Measurements from ENCODE around the gene SEPTIN5. TPM values are rescaled to one million over a fixed set of nuclear protein-coding genes. Genes with fewer than 3 reads are reported as not detected.
"Not testable (repeated sequence)": the region's sequence is repeated elsewhere in the genome, so short reads cannot be mapped to it uniquely, and the experiment has no call there.

SEPTIN5 gene
- total RNA-seq, 2 donors from 2014 or later: 22.9 to 29.8 TPM

DNA sequence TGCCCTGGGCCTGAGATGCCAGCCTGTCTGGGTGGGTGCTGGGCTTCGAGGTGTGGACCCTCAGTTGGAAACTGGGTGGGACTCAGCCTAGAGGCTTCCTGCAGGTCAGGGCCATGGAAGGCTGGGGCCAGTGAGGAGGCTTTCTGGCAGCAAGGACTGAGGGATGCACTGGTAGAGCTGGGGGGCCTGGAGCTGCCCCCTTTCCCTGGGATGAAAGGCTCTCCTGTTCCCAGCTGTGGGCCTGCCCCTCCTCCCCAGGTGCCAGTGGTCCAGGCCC, 2.5 kb downstream of the SEPTIN5 start:
- no peak for DNase-seq (ENCODE audit: low spot score)
- intact Hi-C loops (cut with DNase I): loop anchor here in 1 of 2 donors (5.0 kb wide), 1 partner anchor 34 kb away; no protein-coding TSS in a partner anchor

GRCh38 chr22:19717181-19717580, 2.9 kb downstream of the SEPTIN5 start:
- no peak for DNase-seq (ENCODE audit: low spot score)
- intact Hi-C loops (cut with DNase I): loop anchor here in 1 of 2 donors (5.0 kb wide), 1 partner anchor 35 kb away; no protein-coding TSS in a partner anchor

DNA sequence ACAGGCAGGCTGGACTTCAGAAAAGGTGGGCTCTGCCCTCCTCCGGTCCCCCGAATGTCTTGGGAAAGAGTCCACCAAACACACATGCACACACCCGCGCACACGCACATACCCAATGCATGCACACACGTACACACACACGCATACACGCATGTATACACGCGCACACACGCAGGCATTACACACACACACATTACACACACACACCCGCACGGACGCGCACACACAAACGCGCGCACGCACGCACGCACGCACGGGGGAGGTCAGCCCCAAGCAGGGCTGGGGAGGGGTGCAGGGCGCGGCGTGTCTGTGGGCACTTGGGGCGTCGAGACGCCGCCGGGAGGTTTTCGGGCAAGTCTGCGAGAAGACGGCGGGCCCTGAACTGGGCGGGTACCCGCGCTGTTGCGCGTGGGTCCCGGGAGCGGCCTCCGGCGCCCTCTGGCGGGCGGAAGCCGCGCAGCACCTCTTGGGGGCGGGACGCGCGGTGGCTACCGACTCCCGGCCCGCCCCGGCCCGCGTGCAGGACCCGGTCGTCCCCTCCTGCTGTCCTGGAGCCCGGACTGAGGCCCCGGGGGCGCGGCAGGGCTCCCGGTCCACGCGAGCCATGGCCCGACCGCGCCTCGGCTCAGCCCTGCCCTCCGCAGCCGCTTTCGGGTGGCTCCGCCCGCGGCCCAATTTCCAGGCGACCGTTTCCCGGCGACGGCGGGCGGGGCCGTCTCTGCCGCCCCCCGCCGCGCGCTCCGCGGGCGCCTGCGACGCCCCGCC, 3.6 kb downstream of the SEPTIN5 start:
- DNase-seq (ENCODE audit: low spot score): peak; percentile 95
- intact Hi-C loops (cut with DNase I): loop anchor here in 1 of 2 donors (5.0 kb wide), 1 partner anchor 36 kb away; no protein-coding TSS in a partner anchor

DNA sequence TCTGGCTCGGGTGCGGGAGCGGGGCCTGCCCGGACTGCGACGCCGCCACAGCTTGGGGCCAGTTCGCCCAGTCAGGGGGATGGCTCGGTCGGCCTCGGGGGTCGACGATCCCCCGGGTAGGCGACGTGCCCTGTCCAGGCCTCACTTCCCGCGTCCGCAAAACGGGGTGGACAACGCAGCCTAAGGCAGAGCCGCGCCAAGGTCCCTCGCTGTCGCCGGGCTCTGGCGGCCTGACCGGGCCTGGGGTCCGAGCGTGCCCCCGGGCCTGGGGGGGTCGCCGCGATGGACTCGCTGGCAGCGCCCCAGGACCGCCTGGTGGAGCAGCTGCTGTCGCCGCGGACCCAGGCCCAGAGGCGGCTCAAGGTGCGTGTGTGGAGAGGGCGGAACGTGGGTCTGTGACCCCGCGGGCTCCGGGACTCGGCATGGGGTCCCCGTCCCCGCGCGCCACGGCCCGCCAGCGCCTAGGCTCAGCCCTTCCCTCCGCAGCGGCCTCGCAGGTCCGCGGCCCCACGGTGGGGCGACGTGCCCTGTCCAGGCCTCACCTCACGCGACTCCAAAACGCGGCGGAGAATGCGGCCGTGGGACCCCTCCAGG, 4.2 kb downstream of the SEPTIN5 start:
- intact Hi-C loops (cut with DNase I): loop anchor here in 1 of 2 donors (5.0 kb wide), 1 partner anchor 36 kb away; no protein-coding TSS in a partner anchor
- DNase-seq (ENCODE audit: low spot score): no peak

- intact Hi-C loops (cut with DNase I): loop anchor here in 1 of 2 donors (5.0 kb wide), 1 partner anchor 37 kb away; no protein-coding TSS in a partner anchor
These were observed 4.8 kb downstream of the SEPTIN5 start for GRCh38 chr22:19719050-19719482.

GRCh38 chr22:19719488-19720021, 5.3 kb downstream of the SEPTIN5 start:
- no peak for DNase-seq (ENCODE audit: low spot score)
- intact Hi-C loops (cut with DNase I): loop anchor here in 1 of 2 donors (5.0 kb wide), 1 partner anchor 37 kb away; no protein-coding TSS in a partner anchor

More at GRCh38 chr22:19719050-19719482, 4.8 kb downstream of the SEPTIN5 start:
- DNase-seq (ENCODE audit: low spot score): no peak

GRCh38 chr22:19720150-19720827, 6.0 kb downstream of the SEPTIN5 start:
- DNase-seq (ENCODE audit: low spot score): no peak
- intact Hi-C loops (cut with DNase I): no loop called here

- no peak for DNase-seq (ENCODE audit: low spot score)
- intact Hi-C loops (cut with DNase I): no loop called here
These were observed 6.7 kb downstream of the SEPTIN5 start for GRCh38 chr22:19720999-19721329.

DNA sequence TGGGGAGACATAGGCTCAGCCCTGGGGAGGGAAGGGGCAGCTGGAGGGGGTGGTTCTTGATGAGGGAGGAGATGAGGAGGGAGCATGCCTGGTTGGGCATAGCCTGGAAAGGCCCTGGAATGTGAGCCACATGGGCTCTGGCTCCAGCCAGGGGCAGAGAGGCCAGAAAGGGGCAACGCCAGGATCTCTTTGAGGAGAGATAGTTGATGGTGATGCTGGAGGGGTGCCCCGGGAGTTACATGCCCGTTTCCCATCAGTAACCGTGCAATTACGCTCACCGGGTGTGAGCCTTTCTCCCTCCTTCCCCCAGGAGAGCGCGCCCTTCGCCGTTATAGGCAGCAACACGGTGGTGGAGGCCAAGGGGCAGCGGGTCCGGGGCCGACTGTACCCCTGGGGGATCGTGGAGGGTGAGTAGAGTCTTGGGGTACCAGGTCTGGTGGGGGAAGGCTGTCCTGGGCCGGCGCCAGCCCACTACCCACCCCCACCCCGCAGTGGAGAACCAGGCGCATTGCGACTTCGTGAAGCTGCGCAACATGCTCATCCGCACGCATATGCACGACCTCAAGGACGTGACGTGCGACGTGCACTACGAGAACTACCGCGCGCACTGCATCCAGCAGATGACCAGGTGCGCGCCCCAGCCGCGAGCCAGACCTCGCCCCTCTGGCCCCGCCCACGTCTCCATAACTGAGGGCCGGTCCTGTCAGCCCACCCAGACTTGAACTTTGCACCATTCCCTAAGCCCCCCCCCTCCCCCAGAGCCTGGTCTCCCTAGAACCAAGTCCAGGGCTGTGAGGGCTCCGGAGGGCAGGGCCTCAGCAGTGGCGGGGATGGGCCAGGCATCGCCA, 7.3 kb downstream of the SEPTIN5 start:
- intact Hi-C loops (cut with DNase I): no loop called here
- no peak for DNase-seq (ENCODE audit: low spot score)

DNA sequence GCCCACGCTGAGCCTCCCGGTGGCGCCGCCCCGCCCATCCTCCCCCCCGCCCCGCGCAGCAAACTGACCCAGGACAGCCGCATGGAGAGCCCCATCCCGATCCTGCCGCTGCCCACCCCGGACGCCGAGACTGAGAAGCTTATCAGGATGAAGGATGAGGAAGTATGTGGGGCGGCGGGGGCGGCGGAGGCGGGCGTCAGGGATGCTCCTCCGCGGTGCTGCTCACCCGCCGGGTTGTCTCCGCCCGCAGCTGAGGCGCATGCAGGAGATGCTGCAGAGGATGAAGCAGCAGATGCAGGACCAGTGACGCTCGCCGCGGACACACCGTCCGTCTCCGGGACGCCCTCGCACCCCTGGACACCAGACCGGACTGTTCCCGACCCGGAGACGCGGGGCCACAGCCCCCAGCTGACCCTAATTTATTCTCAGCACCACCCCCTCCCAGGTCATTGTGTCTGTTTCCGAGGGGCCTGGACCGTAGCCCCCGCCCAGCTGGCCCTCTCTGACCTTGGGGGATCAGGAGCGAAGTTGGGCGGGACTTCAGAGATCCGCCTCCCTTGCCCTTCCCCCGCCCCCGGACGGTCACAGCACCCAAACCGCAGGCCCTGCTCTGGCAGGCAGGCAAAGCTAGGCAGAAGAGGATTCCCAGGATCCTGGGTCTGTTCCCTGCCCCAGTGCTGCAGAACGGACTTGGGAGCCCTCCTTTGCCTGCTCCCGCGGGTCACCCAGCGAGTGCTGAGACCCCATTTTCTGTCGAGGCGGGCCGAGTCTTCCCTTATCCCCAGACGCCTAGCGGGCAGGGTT, 8.1 kb downstream of the SEPTIN5 start:
- intact Hi-C loops (cut with DNase I): no loop called here
- DNase-seq (ENCODE audit: low spot score): no peak

GRCh38 chr22:19722982-19723231, 8.6 kb downstream of the SEPTIN5 start:
- no peak for DNase-seq (ENCODE audit: low spot score)
- intact Hi-C loops (cut with DNase I): no loop called here

- intact Hi-C loops (cut with DNase I): no loop called here
- DNase-seq (ENCODE audit: low spot score): no peak
These were observed 9.1 kb downstream of the SEPTIN5 start, which contains the start of gene GP1BB for GRCh38 chr22:19723232-19723982. Gene GP1BB, plus strand, starts transcription at chr22:19723539. Its CDS starts 31 bp downstream, at chr22:19723570.

GRCh38 chr22:19723983-19724827, 9.9 kb downstream of the SEPTIN5 start:
- intact Hi-C loops (cut with DNase I): no loop called here
- DNase-seq (ENCODE audit: low spot score): no peak

GRCh38 chr22:19724927-19725661, 10.8 kb downstream of the SEPTIN5 start:
- DNase-seq (ENCODE audit: low spot score): no peak
- intact Hi-C loops (cut with DNase I): no loop called here

DNA sequence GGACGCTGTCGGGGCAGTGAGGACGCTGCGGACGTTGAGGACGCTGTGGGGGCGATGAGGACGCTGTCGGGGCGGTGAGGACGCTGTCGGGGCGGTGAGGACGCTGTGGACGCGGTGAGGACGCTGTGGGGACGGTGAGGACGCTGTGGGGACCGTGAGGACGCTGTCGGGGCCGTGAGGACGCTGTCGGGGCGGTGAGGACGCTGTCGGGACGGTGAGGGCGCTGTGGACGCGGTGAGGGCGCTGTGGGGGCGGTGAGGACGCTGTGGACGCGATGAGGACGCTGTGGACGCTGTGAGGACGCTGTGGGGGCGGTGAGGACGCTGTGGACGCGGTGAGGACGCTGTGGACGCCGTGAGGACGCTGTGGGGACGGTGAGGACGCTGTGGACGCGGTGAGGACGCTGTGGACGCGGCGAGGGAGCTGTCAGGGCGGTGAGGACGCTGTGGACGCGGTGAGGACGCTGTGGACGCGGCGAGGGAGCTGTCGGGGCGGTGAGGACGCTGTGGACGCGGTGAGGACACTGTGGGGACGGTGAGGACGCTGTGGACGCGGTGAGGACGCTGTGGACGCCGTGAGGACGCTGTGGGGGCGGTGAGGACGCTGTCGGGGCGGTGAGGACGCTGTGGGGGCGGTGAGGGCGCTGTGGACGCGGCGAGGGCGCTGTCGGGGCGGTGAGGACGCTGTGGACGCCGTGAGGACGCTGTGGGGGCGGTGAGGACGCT, 11.9 kb downstream of the SEPTIN5 start:
- DNase-seq (ENCODE audit: low spot score); intact Hi-C loops (cut with DNase I): not testable (repeated sequence)

Data from posterior vena cava (tissue), 2 donors.